Measurements from ENCODE around the gene BROX.
A peak's percentile ranks its signal among the peaks of the same experiment; 100 is the strongest.

Gene BROX

GRCh38 chr1:222777977-222778376 is 65.6 kb downstream of the BROX start:
- H3K14ac ChIP-seq (ENCODE audit: low read length in 2 of 2): no peak overlapping the region
- H2AFZ ChIP-seq (ENCODE audit: low read depth, low read length): no peak overlapping the region
- H3K9me3 ChIP-seq (ENCODE audit: control insufficient read depth, low read length): no peaks in the 10 kb centered on the region
- H3K23ac ChIP-seq (ENCODE audit: low read length in 2 of 2): no peak overlapping the region
- no peak overlapping the region for H3K9ac ChIP-seq (ENCODE audit: low read length)
- no peak overlapping the region for H2BK5ac ChIP-seq (ENCODE audit: low read depth, low read length, poor library complexity, severe bottlenecking)
- H3K27me3 ChIP-seq (ENCODE audit: control insufficient read depth in 1 of 2, insufficient read depth in 1 of 2, low read length in 2 of 2): no peaks in the 10 kb centered on the region
- H2BK12ac ChIP-seq (ENCODE audit: low read length in 2 of 2): no peak overlapping the region
- H4K8ac ChIP-seq (ENCODE audit: low read length): no peak overlapping the region
- H3K36me3 ChIP-seq (ENCODE audit: control insufficient read depth in 1 of 2, insufficient read depth in 2 of 2, low read depth in 1 of 2, low read length in 2 of 2): no peaks in the 10 kb centered on the region
- 78% methylated on average over 1 of the region's 2 CpGs for WGBS
- H2AK5ac ChIP-seq (ENCODE audit: low read length, severe bottlenecking): no peak overlapping the region
- H3K79me1 ChIP-seq (replicated peaks; ENCODE audit: low read length, poor library complexity, severe bottlenecking): no peaks in the 10 kb centered on the region
- no peaks in the 10 kb centered on the region for H3K4me1 ChIP-seq (ENCODE audit: control insufficient read depth, insufficient read depth, low read depth, low read length)
- H4K91ac ChIP-seq (ENCODE audit: low read length): no peak overlapping the region
- DNase-seq: peak; percentile 16
- no peak overlapping the region for H3K18ac ChIP-seq (ENCODE audit: low read depth in 1 of 2, low read length in 2 of 2)
- no peak overlapping the region for H3K4me2 ChIP-seq (ENCODE audit: low read length, poor library complexity, severe bottlenecking)
- no peak overlapping the region for H3K4ac ChIP-seq (ENCODE audit: low read depth in 1 of 2, low read length in 2 of 2)
- H2BK120ac ChIP-seq (ENCODE audit: low read depth, low read length): no peak overlapping the region
- no peak overlapping the region for H3K4me3 ChIP-seq (ENCODE audit: insufficient read depth in 1 of 2, low read depth in 1 of 2, low read length in 2 of 2)
- no peak overlapping the region for H2BK15ac ChIP-seq (ENCODE audit: low read depth, poor library complexity, severe bottlenecking)
- no peak overlapping the region for H3K27ac ChIP-seq (ENCODE audit: low read length, poor library complexity, severe bottlenecking)

GRCh38 chr1:222781251-222781650 is 68.9 kb downstream of the BROX start:
- WGBS: no CpG with 5 or more reads among the region's 4 CpGs

DNA sequence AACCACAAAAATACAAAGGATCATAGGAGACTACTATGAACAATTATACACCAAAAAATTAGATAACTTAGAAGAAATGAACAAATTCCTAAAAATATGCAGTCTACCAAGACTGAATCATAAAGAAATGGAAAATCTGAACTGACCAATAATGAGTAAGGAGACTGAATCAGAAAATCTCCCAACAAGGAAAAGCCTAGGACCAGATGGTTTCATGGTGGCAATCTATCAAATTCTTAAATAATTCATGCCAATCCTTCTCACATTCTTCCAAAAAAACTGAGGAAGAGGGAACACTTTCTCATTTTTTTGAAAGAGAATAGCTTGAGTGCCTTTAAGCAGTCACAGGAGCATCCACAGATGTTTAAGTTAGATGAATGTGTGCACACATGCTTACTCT is 70.7 kb downstream of the BROX start:
- Histone ChIP-seq H2AFZ (ENCODE audit: low read depth, low read length) (no peak overlapping the region), H3K4me1 (ENCODE audit: control insufficient read depth, insufficient read depth, low read depth, low read length) (peaks cover 3% of the 10 kb centered on the region), H3K36me3 (ENCODE audit: control insufficient read depth in 1 of 2, insufficient read depth in 2 of 2, low read depth in 1 of 2, low read length in 2 of 2) (no peaks in the 10 kb centered on the region), H3K27ac (ENCODE audit: low read length, poor library complexity, severe bottlenecking) (no peak overlapping the region), H3K9ac (ENCODE audit: low read length) (no peak overlapping the region), H3K9me3 (ENCODE audit: control insufficient read depth, low read length) (no peaks in the 10 kb centered on the region), H2AK5ac (ENCODE audit: low read length, severe bottlenecking) (no peak overlapping the region), H2BK5ac (ENCODE audit: low read depth, low read length, poor library complexity, severe bottlenecking) (no peak overlapping the region), H3K4me2 (ENCODE audit: low read length, poor library complexity, severe bottlenecking) (no peak overlapping the region), H3K79me1 (replicated peaks; ENCODE audit: low read length, poor library complexity, severe bottlenecking) (no peaks in the 10 kb centered on the region), H2BK120ac (ENCODE audit: low read depth, low read length) (no peak overlapping the region), H4K8ac (ENCODE audit: low read length) (no peak overlapping the region), H3K14ac (ENCODE audit: low read length in 2 of 2) (no peak overlapping the region), H3K23ac (ENCODE audit: low read length in 2 of 2) (no peak overlapping the region), H2BK12ac (ENCODE audit: low read length in 2 of 2) (no peak overlapping the region), H2BK15ac (ENCODE audit: low read depth, poor library complexity, severe bottlenecking) (no peak overlapping the region), H3K18ac (ENCODE audit: low read depth in 1 of 2, low read length in 2 of 2) (no peak overlapping the region), H3K4me3 (ENCODE audit: insufficient read depth in 1 of 2, low read depth in 1 of 2, low read length in 2 of 2) (no peak overlapping the region), H3K27me3 (ENCODE audit: control insufficient read depth in 1 of 2, insufficient read depth in 1 of 2, low read length in 2 of 2) (peaks cover 0 to 18% of the 10 kb centered on the region in 2 experiments), H4K91ac (ENCODE audit: low read length) (no peak overlapping the region), H3K4ac (ENCODE audit: low read depth in 1 of 2, low read length in 2 of 2) (no peak overlapping the region)
- DNase-seq: no peak

More at GRCh38 chr1:222781251-222781650, 68.9 kb downstream of the BROX start:
- no peak overlapping the region for H3K4me2 ChIP-seq (ENCODE audit: low read length, poor library complexity, severe bottlenecking)
- no peak overlapping the region for H3K14ac ChIP-seq (ENCODE audit: low read length in 2 of 2)
- no peak overlapping the region for H2AFZ ChIP-seq (ENCODE audit: low read depth, low read length)
- no peak overlapping the region for H4K8ac ChIP-seq (ENCODE audit: low read length)
- no peak overlapping the region for H2AK5ac ChIP-seq (ENCODE audit: low read length, severe bottlenecking)
- H2BK15ac ChIP-seq (ENCODE audit: low read depth, poor library complexity, severe bottlenecking): no peak overlapping the region
- no peak overlapping the region for H3K4me3 ChIP-seq (ENCODE audit: insufficient read depth in 1 of 2, low read depth in 1 of 2, low read length in 2 of 2)
- no peak overlapping the region for H2BK5ac ChIP-seq (ENCODE audit: low read depth, low read length, poor library complexity, severe bottlenecking)
- no peak overlapping the region for H3K27ac ChIP-seq (ENCODE audit: low read length, poor library complexity, severe bottlenecking)
- H3K18ac ChIP-seq (ENCODE audit: low read depth in 1 of 2, low read length in 2 of 2): no peak overlapping the region
- peaks cover 0 to 9% of the 10 kb centered on the region in 2 experiments for H3K27me3 ChIP-seq (ENCODE audit: control insufficient read depth in 1 of 2, insufficient read depth in 1 of 2, low read length in 2 of 2)
- H3K23ac ChIP-seq (ENCODE audit: low read length in 2 of 2): no peak overlapping the region
- H2BK12ac ChIP-seq (ENCODE audit: low read length in 2 of 2): no peak overlapping the region
- no peak overlapping the region for H4K91ac ChIP-seq (ENCODE audit: low read length)
- no peak for DNase-seq
- H3K4ac ChIP-seq (ENCODE audit: low read depth in 1 of 2, low read length in 2 of 2): no peak overlapping the region
- H3K79me1 ChIP-seq (replicated peaks; ENCODE audit: low read length, poor library complexity, severe bottlenecking): no peaks in the 10 kb centered on the region
- H3K9ac ChIP-seq (ENCODE audit: low read length): no peak overlapping the region
- peaks cover under 1% of the 10 kb centered on the region for H3K4me1 ChIP-seq (ENCODE audit: control insufficient read depth, insufficient read depth, low read depth, low read length)
- no peak overlapping the region for H2BK120ac ChIP-seq (ENCODE audit: low read depth, low read length)
- H3K9me3 ChIP-seq (ENCODE audit: control insufficient read depth, low read length): no peaks in the 10 kb centered on the region
- no peaks in the 10 kb centered on the region for H3K36me3 ChIP-seq (ENCODE audit: control insufficient read depth in 1 of 2, insufficient read depth in 2 of 2, low read depth in 1 of 2, low read length in 2 of 2)

- no peak overlapping the region for H3K18ac ChIP-seq (ENCODE audit: low read depth in 1 of 2, low read length in 2 of 2)
These were observed 72.0 kb downstream of the BROX start for GRCh38 chr1:222784371-222784770.

More at GRCh38 chr1:222784371-222784770, 72.0 kb downstream of the BROX start:
- no peak overlapping the region for H3K14ac ChIP-seq (ENCODE audit: low read length in 2 of 2)
- H2BK5ac ChIP-seq (ENCODE audit: low read depth, low read length, poor library complexity, severe bottlenecking): no peak overlapping the region
- H2BK15ac ChIP-seq (ENCODE audit: low read depth, poor library complexity, severe bottlenecking): no peak overlapping the region
- no peaks in the 10 kb centered on the region for H3K79me1 ChIP-seq (replicated peaks; ENCODE audit: low read length, poor library complexity, severe bottlenecking)
- no peak overlapping the region for H3K27ac ChIP-seq (ENCODE audit: low read length, poor library complexity, severe bottlenecking)
- no peaks in the 10 kb centered on the region for H3K36me3 ChIP-seq (ENCODE audit: control insufficient read depth in 1 of 2, insufficient read depth in 2 of 2, low read depth in 1 of 2, low read length in 2 of 2)
- no peak overlapping the region for H2BK12ac ChIP-seq (ENCODE audit: low read length in 2 of 2)
- no peak overlapping the region for H3K4me3 ChIP-seq (ENCODE audit: insufficient read depth in 1 of 2, low read depth in 1 of 2, low read length in 2 of 2)
- no peaks in the 10 kb centered on the region for H3K9me3 ChIP-seq (ENCODE audit: control insufficient read depth, low read length)
- WGBS: 91% methylated on average over 2 of the region's 3 CpGs
- H2AFZ ChIP-seq (ENCODE audit: low read depth, low read length): no peak overlapping the region
- no peak overlapping the region for H2BK120ac ChIP-seq (ENCODE audit: low read depth, low read length)
- H3K27me3 ChIP-seq (ENCODE audit: control insufficient read depth in 1 of 2, insufficient read depth in 1 of 2, low read length in 2 of 2): peaks cover 0 to 18% of the 10 kb centered on the region in 2 experiments
- no peak for DNase-seq
- no peak overlapping the region for H3K23ac ChIP-seq (ENCODE audit: low read length in 2 of 2)
- H2AK5ac ChIP-seq (ENCODE audit: low read length, severe bottlenecking): no peak overlapping the region
- H3K9ac ChIP-seq (ENCODE audit: low read length): no peak overlapping the region
- no peak overlapping the region for H4K8ac ChIP-seq (ENCODE audit: low read length)
- peaks cover 3% of the 10 kb centered on the region for H3K4me1 ChIP-seq (ENCODE audit: control insufficient read depth, insufficient read depth, low read depth, low read length)
- H4K91ac ChIP-seq (ENCODE audit: low read length): no peak overlapping the region
- no peak overlapping the region for H3K4me2 ChIP-seq (ENCODE audit: low read length, poor library complexity, severe bottlenecking)
- H3K4ac ChIP-seq (ENCODE audit: low read depth in 1 of 2, low read length in 2 of 2): no peak overlapping the region

All from mesenchymal stem cell (in vitro differentiated cells and primary cell).